Measurements from ENCODE around the gene AK3.

DNA sequence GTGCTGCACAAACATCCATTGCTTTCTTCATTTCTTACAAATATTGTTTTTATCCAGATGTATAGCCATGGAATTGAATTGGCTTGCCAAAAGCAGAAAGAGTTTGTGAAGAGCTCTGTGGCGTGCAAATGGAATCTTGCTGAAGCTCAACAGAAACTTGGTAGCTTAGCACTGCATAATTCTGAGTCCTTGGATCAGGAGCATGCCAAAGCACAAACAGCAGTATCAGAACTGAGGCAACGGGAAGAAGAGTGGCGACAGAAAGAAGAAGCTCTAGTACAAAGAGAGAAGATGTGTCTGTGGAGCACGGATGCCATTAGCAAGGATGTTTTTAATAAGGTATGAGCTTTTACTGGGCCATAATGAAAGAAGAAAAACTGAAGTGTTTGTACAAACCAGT lies 56.2 kb downstream of the AK3 start:
- TF ChIP-seq EZH2phosphoT487 (IDR thresholded peaks at IDR 0.05; ENCODE audit: insufficient read depth, low read depth) (no peak), EZH2 (IDR thresholded peaks at IDR 0.05; ENCODE audit: insufficient read depth, poor library complexity, severe bottlenecking) (no peak)
